ENCODE results near the gene OR6Q1. TPM values are rescaled to one million over a fixed set of nuclear protein-coding genes. Genes with fewer than 3 reads are reported as not detected.

OR6Q1 gene
- total and polyA plus RNA-seq, 4 donors: not detected

GRCh38 chr11:58060535-58060934 lies 29.8 kb downstream of the OR6Q1 start:
- no peak overlapping the region for H3K27ac ChIP-seq (ENCODE audit: low read depth in 1 of 2, low read length in 1 of 2)
- DNase-seq (no peak), ATAC-seq (ENCODE audit: insufficient read depth, low FRiP score) (no peak)
- H3K4me1 ChIP-seq (ENCODE audit: control insufficient read depth in 5 of 5, insufficient read depth in 5 of 5, low read length in 5 of 5): peaks cover 0 to 10% (median 6%) of the 10 kb centered on the region in 5 donors
- H3K4me3 ChIP-seq: no peak overlapping the region
- no peak for TF ChIP-seq CTCF (IDR thresholded peaks at IDR 0.05; ENCODE audit: control extremely low read depth, extremely low read depth)
- no peak overlapping the region for H3K9ac ChIP-seq (ENCODE audit: insufficient read depth in 1 of 2, low read length in 2 of 2)
- H3K27me3 ChIP-seq (ENCODE audit: control insufficient read depth in 3 of 3, insufficient read depth in 3 of 3, low read length in 2 of 3): no peaks in the 10 kb centered on the region
- 82 to 83% methylated on average over 3 of the region's 3 CpGs for WGBS, 2 donors
- H3K9me3 ChIP-seq (ENCODE audit: control insufficient read depth in 4 of 4, insufficient read depth in 3 of 4, low read length in 3 of 4): no peaks in the 10 kb centered on the region
- no peaks in the 10 kb centered on the region for H3K36me3 ChIP-seq (ENCODE audit: control insufficient read depth in 4 of 4, insufficient read depth in 4 of 4, low read length in 4 of 4)

- Histone ChIP-seq H3K36me3 (ENCODE audit: control insufficient read depth in 4 of 4, insufficient read depth in 4 of 4, low read length in 4 of 4) (no peaks in the 10 kb centered on the region), H3K9me3 (ENCODE audit: control insufficient read depth in 4 of 4, insufficient read depth in 3 of 4, low read length in 3 of 4) (no peaks in the 10 kb centered on the region), H3K4me1 (ENCODE audit: control insufficient read depth in 5 of 5, insufficient read depth in 5 of 5, low read length in 5 of 5) (peaks cover 0 to 10% (median 6%) of the 10 kb centered on the region in 5 donors), H3K27ac (ENCODE audit: low read depth in 1 of 2, low read length in 1 of 2) (no peak overlapping the region), H3K4me3 (no peak overlapping the region), H3K27me3 (ENCODE audit: control insufficient read depth in 3 of 3, insufficient read depth in 3 of 3, low read length in 2 of 3) (no peaks in the 10 kb centered on the region), H3K9ac (ENCODE audit: insufficient read depth in 1 of 2, low read length in 2 of 2) (no peak overlapping the region)
- DNase-seq: no peak
- ATAC-seq (ENCODE audit: insufficient read depth, low FRiP score): no peak
- WGBS, 2 donors: 65 to 74% methylated on average over 6 of the region's 6 CpGs
- no peak for TF ChIP-seq CTCF (IDR thresholded peaks at IDR 0.05; ENCODE audit: control extremely low read depth, extremely low read depth)
Measured at GRCh38 chr11:58060939-58061672, 30.4 kb downstream of the OR6Q1 start.

GRCh38 chr11:58061813-58062212 lies 31.1 kb downstream of the OR6Q1 start:
- Histone ChIP-seq H3K36me3 (ENCODE audit: control insufficient read depth in 4 of 4, insufficient read depth in 4 of 4, low read length in 4 of 4) (no peaks in the 10 kb centered on the region), H3K27me3 (ENCODE audit: control insufficient read depth in 3 of 3, insufficient read depth in 3 of 3, low read length in 2 of 3) (no peaks in the 10 kb centered on the region), H3K9ac (ENCODE audit: insufficient read depth in 1 of 2, low read length in 2 of 2) (no peak overlapping the region), H3K4me1 (ENCODE audit: control insufficient read depth in 5 of 5, insufficient read depth in 5 of 5, low read length in 5 of 5) (peaks cover 0 to 10% (median 6%) of the 10 kb centered on the region in 5 donors), H3K27ac (ENCODE audit: low read depth in 1 of 2, low read length in 1 of 2) (no peak overlapping the region), H3K4me3 (no peak overlapping the region), H3K9me3 (ENCODE audit: control insufficient read depth in 4 of 4, insufficient read depth in 3 of 4, low read length in 3 of 4) (no peaks in the 10 kb centered on the region)
- DNase-seq (no peak), ATAC-seq (ENCODE audit: insufficient read depth, low FRiP score) (no peak)
- no peak for TF ChIP-seq CTCF (IDR thresholded peaks at IDR 0.05; ENCODE audit: control extremely low read depth, extremely low read depth)
- WGBS, 2 donors: 61 to 65% methylated on average over 6 of the region's 6 CpGs
